Glutamatergic neuron (in vitro differentiated cells): Measurements from ENCODE around the gene RAB40AL. TPM values are rescaled to one million over a fixed set of nuclear protein-coding genes. Genes with fewer than 3 reads are reported as not detected.
"Not testable (repeated sequence)": the region's sequence is repeated elsewhere in the genome, so short reads cannot be mapped to it uniquely, and the experiment has no call there.

Experiments used
- DNase-seq: peaks from one replicate; pipeline ENCODE4 v3.0.0; 2022
- H3K27ac Mint-ChIP-seq: one replicate; pipeline ENCODE4 v1.8.0; 2020; ENCODE audit warnings: mild to moderate bottlenecking, mixed read lengths, inconsistent platforms; ENCODE audit not compliant: unreplicated experiment
- H3K27me3 Mint-ChIP-seq: one replicate; pipeline ENCODE4 v1.8.0; 2020; ENCODE audit warnings: mild to moderate bottlenecking, moderate library complexity, mixed read lengths, inconsistent platforms; ENCODE audit not compliant: unreplicated experiment
- H3K36me3 Mint-ChIP-seq: one replicate; pipeline ENCODE4 v1.8.0; 2020; ENCODE audit warnings: mild to moderate bottlenecking, mixed read lengths, inconsistent platforms; ENCODE audit not compliant: unreplicated experiment
- H3K4me1 Mint-ChIP-seq: one replicate; pipeline ENCODE4 v1.8.0; 2020; ENCODE audit warnings: mild to moderate bottlenecking, low read depth, mixed read lengths, inconsistent platforms; ENCODE audit not compliant: unreplicated experiment
- H3K4me3 Mint-ChIP-seq: one replicate; pipeline ENCODE4 v1.8.0; 2020; ENCODE audit warnings: mild to moderate bottlenecking, mixed read lengths, inconsistent platforms; ENCODE audit not compliant: unreplicated experiment
- H3K9me3 Mint-ChIP-seq: one replicate; pipeline ENCODE4 v1.8.0; 2020; ENCODE audit warnings: mild to moderate bottlenecking, moderate library complexity, mixed read lengths, inconsistent platforms; ENCODE audit not compliant: unreplicated experiment
- long read RNA-seq: library from polyadenylated mRNA; unstranded; transcript quantifications from one replicate; pipeline ENCODE4 v2.0.0, GENCODE V29; 2020; ENCODE audit not compliant: unreplicated experiment
- total RNA-seq: library from RNA; stranded (reverse); fragmentation: NEBNext Ultra II Directional; extraction: Animal tissue kit (Norgen Biotek cat#: 25700); gene quantifications from one replicate; pipeline ENCODE4 v1.2.1, GENCODE V29; 2021; ENCODE audit not compliant: unreplicated experiment
- TF ChIP-seq, protein P1 (sequence below): fragments of 200-600 bp; sonication (generic); IDR thresholded peaks from one replicate; pipeline ENCODE4 v1.5.0; 2021; ENCODE audit not compliant: partially characterized antibody, unreplicated experiment

Gene RAB40AL, protein sequence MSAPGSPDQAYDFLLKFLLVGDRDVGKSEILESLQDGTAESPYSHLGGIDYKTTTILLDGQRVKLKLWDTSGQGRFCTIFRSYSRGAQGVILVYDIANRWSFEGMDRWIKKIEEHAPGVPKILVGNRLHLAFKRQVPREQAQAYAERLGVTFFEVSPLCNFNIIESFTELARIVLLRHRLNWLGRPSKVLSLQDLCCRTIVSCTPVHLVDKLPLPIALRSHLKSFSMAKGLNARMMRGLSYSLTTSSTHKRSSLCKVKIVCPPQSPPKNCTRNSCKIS
- total RNA-seq, result 1.8 TPM
- long read RNA-seq, result 0 reads

DNA sequence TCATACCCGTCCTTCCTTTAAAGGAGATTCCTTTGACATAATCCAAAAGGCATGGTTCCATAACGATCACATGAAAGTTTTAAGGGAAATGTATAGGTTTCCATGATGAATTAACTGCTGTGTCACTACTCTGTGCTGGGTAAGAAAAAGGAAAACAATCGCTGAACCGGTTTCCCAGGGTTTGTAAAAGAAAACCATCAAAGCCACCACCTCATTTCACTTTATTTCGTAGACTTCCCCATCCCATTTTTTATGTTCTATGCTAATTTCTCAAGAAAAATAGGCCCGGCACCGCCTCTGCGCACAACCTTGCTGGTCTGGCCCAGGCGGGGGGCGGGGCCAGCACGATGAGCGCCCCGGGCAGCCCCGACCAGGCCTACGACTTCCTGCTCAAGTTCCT lies at the start of gene RAB40AL:
RAB40AL (plus strand) TSS at position 301 of the 400 bp plus-strand sequence; CDS start at position 348, 47 bp downstream.
- not testable (repeated sequence) for H3K9me3 Mint-ChIP-seq, H3K4me1 Mint-ChIP-seq, H3K27me3 Mint-ChIP-seq, H3K27ac Mint-ChIP-seq, H3K36me3 Mint-ChIP-seq, H3K4me3 Mint-ChIP-seq, DNase-seq

DNA sequence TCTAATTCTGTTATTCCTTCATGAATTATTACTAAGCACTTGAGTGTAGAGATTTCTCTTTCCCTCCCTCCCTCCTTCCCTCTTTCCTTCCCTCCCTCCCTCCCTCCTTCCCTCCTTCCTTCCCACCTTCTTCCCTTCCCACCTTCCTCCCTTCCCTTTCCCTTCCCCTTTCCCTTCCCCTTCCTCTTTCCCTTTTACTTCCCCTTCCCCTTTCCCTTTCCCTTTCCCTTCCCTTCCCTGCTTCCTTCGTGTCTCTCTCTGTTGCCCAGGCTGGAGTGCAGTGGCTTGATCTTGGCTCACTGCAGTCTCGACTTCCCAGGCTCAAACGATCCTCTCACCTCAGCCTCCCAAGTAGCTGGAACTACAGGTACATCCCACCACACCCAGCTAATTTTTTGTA lies 49.4 kb upstream of the RAB40AL start:
- H3K4me1 Mint-ChIP-seq, result no peaks in the 10 kb centered on the region
- no peak overlapping the region for H3K4me3 Mint-ChIP-seq
- TF ChIP-seq, protein P1, sequence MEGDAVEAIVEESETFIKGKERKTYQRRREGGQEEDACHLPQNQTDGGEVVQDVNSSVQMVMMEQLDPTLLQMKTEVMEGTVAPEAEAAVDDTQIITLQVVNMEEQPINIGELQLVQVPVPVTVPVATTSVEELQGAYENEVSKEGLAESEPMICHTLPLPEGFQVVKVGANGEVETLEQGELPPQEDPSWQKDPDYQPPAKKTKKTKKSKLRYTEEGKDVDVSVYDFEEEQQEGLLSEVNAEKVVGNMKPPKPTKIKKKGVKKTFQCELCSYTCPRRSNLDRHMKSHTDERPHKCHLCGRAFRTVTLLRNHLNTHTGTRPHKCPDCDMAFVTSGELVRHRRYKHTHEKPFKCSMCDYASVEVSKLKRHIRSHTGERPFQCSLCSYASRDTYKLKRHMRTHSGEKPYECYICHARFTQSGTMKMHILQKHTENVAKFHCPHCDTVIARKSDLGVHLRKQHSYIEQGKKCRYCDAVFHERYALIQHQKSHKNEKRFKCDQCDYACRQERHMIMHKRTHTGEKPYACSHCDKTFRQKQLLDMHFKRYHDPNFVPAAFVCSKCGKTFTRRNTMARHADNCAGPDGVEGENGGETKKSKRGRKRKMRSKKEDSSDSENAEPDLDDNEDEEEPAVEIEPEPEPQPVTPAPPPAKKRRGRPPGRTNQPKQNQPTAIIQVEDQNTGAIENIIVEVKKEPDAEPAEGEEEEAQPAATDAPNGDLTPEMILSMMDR, result no peak
- no peaks in the 10 kb centered on the region for H3K36me3 Mint-ChIP-seq
- H3K27ac Mint-ChIP-seq, result no peak overlapping the region
- no peak for DNase-seq
- peaks cover 1% of the 10 kb centered on the region for H3K9me3 Mint-ChIP-seq
- H3K27me3 Mint-ChIP-seq, result no peaks in the 10 kb centered on the region

DNA sequence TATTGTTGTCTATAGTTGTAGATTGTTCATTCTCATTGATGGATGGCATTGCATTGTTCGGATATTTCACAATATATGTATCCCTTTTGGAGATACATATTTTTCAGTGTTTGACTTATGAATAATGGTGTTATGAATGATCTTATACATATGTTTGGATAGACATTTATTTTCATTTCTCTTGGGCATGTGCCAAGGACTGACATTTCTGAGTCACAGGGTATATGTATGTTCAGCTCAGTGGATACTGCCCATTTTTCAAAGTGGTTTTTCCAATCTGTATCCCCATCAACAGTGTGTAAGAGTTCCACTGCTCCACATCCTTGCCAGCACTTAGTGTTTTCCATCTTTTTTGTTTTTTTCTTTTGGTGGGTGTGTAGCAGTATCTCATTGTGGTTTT lies 45.0 kb upstream of the RAB40AL start:
- TF ChIP-seq, protein P1, result no peak
- no peak for DNase-seq
- Mint-ChIP-seq H3K4me3 (no peak overlapping the region), H3K27ac (no peak overlapping the region), H3K27me3 (no peaks in the 10 kb centered on the region), H3K4me1 (no peaks in the 10 kb centered on the region), H3K36me3 (no peaks in the 10 kb centered on the region), H3K9me3 (peaks cover 1% of the 10 kb centered on the region)

DNA sequence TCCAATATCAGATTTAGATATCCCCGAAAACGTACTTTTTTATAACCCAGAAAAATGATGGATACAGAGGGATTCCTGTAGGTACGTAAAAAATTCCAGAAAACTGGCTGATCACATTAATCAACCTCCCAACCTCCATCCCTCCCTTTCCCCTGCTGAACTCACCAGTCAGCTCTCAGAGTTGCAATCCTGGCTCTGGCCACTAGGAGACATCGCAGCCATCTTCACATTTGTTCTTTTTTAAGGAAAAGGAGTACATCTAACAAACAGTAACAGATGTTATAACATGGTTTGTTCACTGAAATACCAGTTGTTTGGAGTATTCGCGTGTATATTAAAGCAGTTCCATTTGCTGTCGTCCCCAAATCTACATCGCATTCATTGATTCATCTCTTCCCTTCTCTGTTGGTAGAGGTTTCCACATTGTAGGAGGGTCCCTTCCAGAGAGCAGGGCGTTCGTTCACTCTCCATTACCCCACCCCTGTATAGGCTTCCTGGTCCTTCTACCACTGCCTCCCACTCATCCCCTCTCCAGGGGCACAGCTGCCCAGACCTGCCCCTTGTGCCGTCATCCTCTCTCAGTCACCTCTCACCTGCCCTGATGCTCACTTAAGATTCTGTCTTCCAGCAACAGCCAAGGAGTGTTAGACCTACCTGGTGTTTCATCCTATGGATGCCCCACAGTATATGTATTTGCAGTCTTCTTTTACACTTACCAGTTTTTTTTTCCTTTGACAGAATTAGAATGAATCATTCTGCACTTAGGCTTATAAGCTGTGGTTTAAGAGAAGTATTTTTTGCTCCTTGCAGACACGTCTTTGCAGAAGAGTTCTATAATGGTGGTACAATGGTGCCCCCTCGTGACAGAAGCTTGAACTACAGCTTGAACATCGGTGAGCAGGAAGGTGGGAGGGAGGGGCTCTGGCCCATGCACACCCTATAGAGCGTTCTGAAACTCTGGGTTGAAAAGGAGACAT lies 36.8 kb upstream of the RAB40AL start:
- TF ChIP-seq, protein P1, result peak; percentile 65
- Mint-ChIP-seq H3K36me3 (no peaks in the 10 kb centered on the region), H3K4me1 (peaks cover 1% of the 10 kb centered on the region), H3K4me3 (no peak overlapping the region), H3K27ac (no peak overlapping the region), H3K27me3 (no peaks in the 10 kb centered on the region), H3K9me3 (no peaks in the 10 kb centered on the region)
- DNase-seq, result peak; percentile 73

DNA sequence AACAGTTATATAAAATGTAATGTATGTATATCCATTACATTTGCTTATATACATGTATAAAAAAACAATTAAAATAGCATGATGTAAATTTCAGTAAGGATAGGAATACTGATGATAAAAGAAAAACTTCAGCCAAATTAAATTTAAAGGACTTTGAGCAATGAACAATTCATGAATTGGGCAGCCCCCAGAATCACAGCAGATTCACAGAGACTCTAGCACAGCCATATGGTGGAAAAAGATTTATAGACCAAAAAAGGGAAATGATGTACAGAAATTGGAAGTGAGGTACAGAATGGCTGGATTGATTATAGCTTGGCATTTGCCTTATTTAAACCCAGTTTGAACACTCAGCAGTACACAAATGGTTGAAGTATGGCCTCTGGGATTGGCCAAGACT lies 34.7 kb upstream of the RAB40AL start:
- no peaks in the 10 kb centered on the region for H3K36me3 Mint-ChIP-seq

More for the DNA sequence above, 34.7 kb upstream of the RAB40AL start:
- H3K27ac Mint-ChIP-seq, result no peak overlapping the region
- DNase-seq, result no peak
- TF ChIP-seq, protein P1, result no peak
- no peaks in the 10 kb centered on the region for H3K9me3 Mint-ChIP-seq
- H3K4me3 Mint-ChIP-seq, result no peak overlapping the region
- no peaks in the 10 kb centered on the region for H3K27me3 Mint-ChIP-seq
- peaks cover 1% of the 10 kb centered on the region for H3K4me1 Mint-ChIP-seq
